Gastroesophageal sphincter (tissue), 4 donors: ENCODE results near the gene RC3H2. TPM values are rescaled to one million over a fixed set of nuclear protein-coding genes. Genes with fewer than 3 reads are reported as not detected.

Experiments
- ATAC-seq: fragments of 150-250 bp; one replicate; pipeline ENCODE4 v1.9.1; 2016; ENCODE audit warnings: mild to moderate bottlenecking, moderate library complexity
- H3K27ac ChIP-seq, 4 donors: fragments of 200-600 bp; sonication (generic) in 3 of 4; 1 replicate in 3 of 4; 2 replicates in 1 of 4; pipeline ENCODE4 v1.5.1; 2016 to 2019
- H3K27me3 ChIP-seq: fragments of 200-600 bp; sonication (generic); one replicate; pipeline ENCODE4 v1.5.1; 2019
- H3K36me3 ChIP-seq, 2 donors: fragments of 200-600 bp; sonication (generic); one replicate each; pipeline ENCODE4 v1.5.1; 2019; ENCODE audit warnings: control low read depth in 1 of 2
- H3K4me1 ChIP-seq, 3 donors: fragments of 200-600 bp; sonication (generic); 1 replicate in 2 of 3; 2 replicates in 1 of 3; pipeline ENCODE4 v1.5.1; 2016 to 2019; ENCODE audit warnings: control low read depth in 2 of 3
- H3K4me3 ChIP-seq, 2 donors: fragments of 200-600 bp; sonication (generic); one replicate each; pipeline ENCODE4 v1.5.1; 2019; ENCODE audit warnings: mild to moderate bottlenecking in 1 of 2, moderate library complexity in 1 of 2
- H3K9me3 ChIP-seq, 3 donors: fragments of 200-600 bp; sonication (generic); one replicate each; pipeline ENCODE4 v1.5.1; 2017 to 2019; ENCODE audit warnings: control low read depth in 2 of 3
- CTCF ChIP-seq, 4 experiments: fragments of 200-600 bp in 2 of 4; fragments of 450-650 bp in 2 of 4; sonication (generic) in 1 of 4; IDR thresholded peaks; one replicate each; pipeline ENCODE4 v1.5.1; 2017 to 2019; ENCODE audit warnings: antibody characterized with exemption in 4 of 4, mild to moderate bottlenecking in 2 of 4, moderate library complexity in 2 of 4
- EP300 ChIP-seq: sonication (generic); formaldehyde crosslinking; IDR thresholded peaks from one replicate; pipeline ENCODE4 v1.6.1; 2017; ENCODE audit warnings: antibody characterized with exemption, mild to moderate bottlenecking
- POLR2A ChIP-seq, 2 donors: fragments of 450-650 bp; IDR thresholded peaks; one replicate each; pipeline ENCODE4 v1.6.1; 2017; ENCODE audit warnings: antibody characterized with exemption in 2 of 2, mild to moderate bottlenecking in 2 of 2, moderate library complexity in 1 of 2
- POLR2AphosphoS5 ChIP-seq: sonication (generic); formaldehyde crosslinking; IDR thresholded peaks from one replicate; pipeline ENCODE4 v1.6.1; 2017; ENCODE audit warnings: antibody characterized with exemption
- WGBS, 2 donors: methylation state at CpG; one replicate each; pipeline ENCODE4 v1.1.5; 2018; ENCODE audit warnings: low coverage in 1 of 2; 5-methylcytosine and 5-hydroxymethylcytosine counted together
- total RNA-seq, 4 donors: library from RNA; depleted of rRNA; stranded (reverse); fragments of >200 nt; gene quantifications; one replicate each; pipeline ENCODE4 v1.1.0, GENCODE V29; 2016

The RC3H2 gene
- total RNA-seq, 4 donors from 2014 or later, result 50.6 to 70.7 (median 68.7) TPM

GRCh38 chr9:122940749-122941581 lies 35.8 kb upstream of the RC3H2 start, which contains the start of gene RABGAP1:
TSS of gene RABGAP1 (plus strand) at chr9:122941020. CDS start at chr9:122957060, 16,040 bp downstream.
- H3K9me3 ChIP-seq, result no peaks in the 10 kb centered on the region
- TF ChIP-seq POLR2AphosphoS5 (peak; percentile 90), POLR2A (IDR thresholded peaks at IDR 0.05) (peak; percentile 79 to 82), CTCF (IDR thresholded peaks at IDR 0.05) (no peak)
- H3K4me3 ChIP-seq, result peak within 1 kb of the TSS; percentile 79 to 86
- H3K27me3 ChIP-seq, result no peaks in the 10 kb centered on the region
- H3K36me3 ChIP-seq, result peaks cover 0 to 23% of the 10 kb centered on the region in 2 donors
- peak within 1 kb of the TSS; percentile 84 to 96 (median 94) for H3K27ac ChIP-seq
- peaks cover 0 to 53% (median 2%) of the 10 kb centered on the region in 3 donors for H3K4me1 ChIP-seq
- 0% methylated on average over 3 to 12 of the region's 54 CpGs for WGBS, 2 donors
- ATAC-seq, result peak; percentile 99

GRCh38 chr9:122940454-122940748 lies 35.2 kb upstream of the RC3H2 start:
- Histone ChIP-seq H3K4me1 (peaks cover 0 to 48% (median 0%) of the 10 kb centered on the region in 3 donors), H3K27ac (peak overlapping the region in 3 of 4 donors; percentile 94 to 96 (median 94)), H3K36me3 (peaks cover 0 to 23% of the 10 kb centered on the region in 2 donors), H3K27me3 (no peaks in the 10 kb centered on the region), H3K4me3 (peak overlapping the region; percentile 8 to 86), H3K9me3 (no peaks in the 10 kb centered on the region)
- TF ChIP-seq CTCF (IDR thresholded peaks at IDR 0.05) (no peak), EP300 (no peak), POLR2A (IDR thresholded peaks at IDR 0.05) (no peak), POLR2AphosphoS5 (no peak)
- no peak for ATAC-seq
- 13 to 17% methylated on average over 1 to 3 of the region's 6 CpGs for WGBS, 2 donors

- Histone ChIP-seq H3K4me3 (no peak overlapping the region), H3K9me3 (no peaks in the 10 kb centered on the region), H3K36me3 (peaks cover 0 to 23% of the 10 kb centered on the region in 2 donors), H3K4me1 (peaks cover 0 to 45% (median 0%) of the 10 kb centered on the region in 3 donors), H3K27me3 (no peaks in the 10 kb centered on the region), H3K27ac (no peak overlapping the region)
- ATAC-seq, result no peak
- 83 to 87% methylated on average over 4 of the region's 4 CpGs for WGBS, 2 donors
- no peak for TF ChIP-seq POLR2A (IDR thresholded peaks at IDR 0.05)
- no peak for TF ChIP-seq CTCF (IDR thresholded peaks at IDR 0.05)
- no peak for TF ChIP-seq EP300
- TF ChIP-seq POLR2AphosphoS5, result no peak
Observed at GRCh38 chr9:122939601-122940000, 34.4 kb upstream of the RC3H2 start.

GRCh38 chr9:122936883-122937282 lies 31.7 kb upstream of the RC3H2 start:
- H3K27ac ChIP-seq, result no peak overlapping the region
- no peaks in the 10 kb centered on the region for H3K9me3 ChIP-seq
- no peak for ATAC-seq
- H3K36me3 ChIP-seq, result peaks cover 0 to 23% of the 10 kb centered on the region in 2 donors
- H3K4me1 ChIP-seq, result peaks cover 0 to 44% (median 12%) of the 10 kb centered on the region in 3 donors
- no peak overlapping the region for H3K4me3 ChIP-seq
- TF ChIP-seq POLR2A (IDR thresholded peaks at IDR 0.05), result no peak
- TF ChIP-seq EP300, result no peak
- TF ChIP-seq CTCF (IDR thresholded peaks at IDR 0.05), result no peak
- TF ChIP-seq POLR2AphosphoS5, result no peak
- H3K27me3 ChIP-seq, result no peaks in the 10 kb centered on the region
- 33% methylated on average over 1 of the region's 1 CpG; no CpG with 5 or more reads in 1 of the 2 donors for WGBS, 2 donors

GRCh38 chr9:122936464-122936863 lies 31.3 kb upstream of the RC3H2 start:
- no peak for ATAC-seq
- TF ChIP-seq EP300 (no peak), CTCF (IDR thresholded peaks at IDR 0.05) (no peak), POLR2A (IDR thresholded peaks at IDR 0.05) (no peak), POLR2AphosphoS5 (no peak)
- Histone ChIP-seq H3K4me1 (peaks cover 0 to 41% (median 12%) of the 10 kb centered on the region in 3 donors), H3K9me3 (no peaks in the 10 kb centered on the region), H3K27ac (no peak overlapping the region), H3K36me3 (peaks cover 0 to 23% of the 10 kb centered on the region in 2 donors), H3K4me3 (no peak overlapping the region), H3K27me3 (no peaks in the 10 kb centered on the region)
- WGBS, 2 donors, result no CpG with 5 or more reads among the region's 5 CpGs
